Activated CD4-positive, alpha-beta memory T cell treated with anti-CD3 and anti-CD28 coated beads for 36 hours (primary cell): Measurements from ENCODE around the gene MED12L. TPM values are rescaled to one million over a fixed set of nuclear protein-coding genes. Genes with fewer than 3 reads are reported as not detected.

Experiments
- CTCF ChIA-PET: fragments of 350-600 bp; sonication (Branson Sonifier 250); formaldehyde crosslinking; loops from one replicate; lab custom pipeline; 2021; ENCODE audit warnings: antibody characterized with exemption, inconsistent platforms; lab: Charles Lee
- POLR2A ChIA-PET: fragments of 350-600 bp; sonication (Branson Sonifier 250); formaldehyde crosslinking; loops from one replicate; lab custom pipeline; 2021; ENCODE audit warnings: antibody characterized with exemption; lab: Charles Lee
- DNase-seq: peaks from one replicate; pipeline ENCODE4 v3.0.0-alpha.2; 2020
- H3K27ac Mint-ChIP-seq: one replicate; pipeline ENCODE4 v1.8.0; 2021; ENCODE audit warnings: mixed read lengths
- H3K27me3 Mint-ChIP-seq: one replicate; pipeline ENCODE4 v1.8.0; 2021; ENCODE audit warnings: mixed read lengths
- H3K36me3 Mint-ChIP-seq: one replicate; pipeline ENCODE4 v1.8.0; 2021; ENCODE audit warnings: mixed read lengths
- H3K4me1 Mint-ChIP-seq: one replicate; pipeline ENCODE4 v1.8.0; 2021; ENCODE audit warnings: low read depth, mixed read lengths
- H3K4me3 Mint-ChIP-seq: one replicate; pipeline ENCODE4 v1.8.0; 2021; ENCODE audit warnings: mild to moderate bottlenecking, mixed read lengths
- H3K9me3 Mint-ChIP-seq: one replicate; pipeline ENCODE4 v1.8.0; 2021; ENCODE audit warnings: mixed read lengths
- intact Hi-C: fragments of 100-400 bp; cut with micrococcal nuclease; formaldehyde crosslinking; loops from one replicate; pipeline ENCODE4 v1.15.1; 2023
- total RNA-seq, 2 experiments: library from RNA; stranded (reverse); gene quantifications; one replicate each; pipeline ENCODE4 v1.2.3, GENCODE V29; 2021

MED12L gene
- total RNA-seq, 2 experiments from 2014 or later: 1.5 TPM

- peaks cover 19% of the 10 kb centered on the region for H3K4me1 Mint-ChIP-seq
- no peak overlapping the region for H3K4me3 Mint-ChIP-seq
- CTCF ChIA-PET: interaction anchor here (1.4 to 3.1 kb wide), 2 partner anchors 15 to 38 kb away, joined by 6 to 15 read pairs; no protein-coding TSS in a partner anchor
- no peak overlapping the region for H3K27ac Mint-ChIP-seq
- no peaks in the 10 kb centered on the region for H3K9me3 Mint-ChIP-seq
- no peaks in the 10 kb centered on the region for H3K36me3 Mint-ChIP-seq
- POLR2A ChIA-PET: no interaction called here
- DNase-seq: no peak
- intact Hi-C loops: no loop called here
- no peaks in the 10 kb centered on the region for H3K27me3 Mint-ChIP-seq
Observed at GRCh38 chr3:151265866-151266265, 180.4 kb downstream of the MED12L start.

GRCh38 chr3:151267066-151267465, 181.6 kb downstream of the MED12L start:
- POLR2A ChIA-PET: no interaction called here
- CTCF ChIA-PET: interaction anchor here (1.3 to 3.1 kb wide), 5 partner anchors 9 to 39 kb away, joined by 4 to 15 read pairs (median 5); no protein-coding TSS in a partner anchor
- H3K4me3 Mint-ChIP-seq: no peak overlapping the region
- peaks cover 19% of the 10 kb centered on the region for H3K4me1 Mint-ChIP-seq
- intact Hi-C loops: no loop called here
- DNase-seq: no peak
- H3K27ac Mint-ChIP-seq: no peak overlapping the region
- no peaks in the 10 kb centered on the region for H3K27me3 Mint-ChIP-seq
- no peaks in the 10 kb centered on the region for H3K36me3 Mint-ChIP-seq
- no peaks in the 10 kb centered on the region for H3K9me3 Mint-ChIP-seq

DNA sequence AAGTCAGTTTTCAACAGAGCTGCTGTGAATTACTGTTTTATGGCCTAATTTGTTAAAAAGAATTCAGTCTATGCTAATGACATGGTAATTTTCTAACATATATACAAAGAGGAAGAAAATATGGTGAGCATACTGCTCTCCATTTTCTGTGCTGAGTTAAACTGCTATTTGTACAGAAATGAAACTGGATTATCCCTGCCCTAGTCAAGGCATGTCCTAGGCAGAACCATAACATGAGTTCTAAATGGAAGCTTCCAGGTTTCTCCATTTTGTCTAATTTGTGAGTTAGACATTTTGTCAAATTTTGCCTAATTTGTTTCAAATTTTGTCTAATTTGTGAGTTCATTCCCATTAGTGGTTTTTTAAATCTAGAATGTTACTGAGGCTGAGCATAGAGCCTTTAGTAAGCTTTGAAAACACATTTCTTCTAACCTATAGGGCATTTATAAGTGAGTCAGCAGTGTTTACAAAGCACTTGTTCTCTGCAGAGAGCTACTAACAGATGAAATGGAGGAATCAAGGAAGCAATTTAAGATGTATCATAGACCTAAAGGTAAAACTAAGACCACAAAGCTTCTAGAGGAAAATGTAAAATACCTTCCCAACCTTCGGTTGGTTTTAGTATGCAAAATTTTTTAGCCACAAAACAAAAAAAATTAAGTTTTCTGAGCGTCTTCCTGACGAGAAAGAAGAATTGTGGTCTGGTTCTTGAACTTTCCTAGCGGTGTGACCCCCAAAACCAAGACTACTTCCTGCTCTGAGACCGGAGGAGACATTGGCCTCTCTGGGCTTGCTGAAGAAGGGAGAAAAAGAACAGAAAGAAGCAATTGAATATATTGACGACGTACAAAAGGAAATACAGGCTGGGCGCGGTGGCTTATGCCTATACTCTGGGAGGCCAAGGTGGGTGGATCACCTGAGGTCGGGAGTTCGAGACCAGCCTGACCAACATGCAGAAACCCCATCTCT, 183.1 kb downstream of the MED12L start:
- POLR2A ChIA-PET: interaction anchor here (0.9 to 1.3 kb wide), 3 partner anchors 34 to 48 kb away, joined by 3 read pairs; partner anchors contain the start of gene GPR87
- Mint-ChIP-seq H3K27ac (peak overlapping the region; percentile 68), H3K4me1 (peaks cover 20% of the 10 kb centered on the region), H3K27me3 (no peaks in the 10 kb centered on the region), H3K9me3 (no peaks in the 10 kb centered on the region), H3K4me3 (peak overlapping the region; percentile 55), H3K36me3 (no peaks in the 10 kb centered on the region)
- CTCF ChIA-PET: interaction anchor here (0.7 to 3.1 kb wide), 9 partner anchors 7 to 571 kb away, joined by 3 to 15 read pairs (median 4); no protein-coding TSS in a partner anchor
- intact Hi-C loops: loop anchor here (1.0 to 2.0 kb wide), 2 partner anchors 8 to 42 kb away; no protein-coding TSS in a partner anchor
- DNase-seq: peak; percentile 58

- no peak for DNase-seq
- Mint-ChIP-seq H3K27me3 (no peaks in the 10 kb centered on the region), H3K9me3 (no peaks in the 10 kb centered on the region), H3K36me3 (no peaks in the 10 kb centered on the region), H3K27ac (no peak overlapping the region), H3K4me3 (no peak overlapping the region), H3K4me1 (peaks cover 22% of the 10 kb centered on the region)
- intact Hi-C loops: loop anchor here (2.0 kb wide), 1 partner anchor 43 kb away; no protein-coding TSS in a partner anchor
- ChIA-PET POLR2A (no interaction called here), CTCF (no interaction called here)
Observed at GRCh38 chr3:151269631-151270030, 184.2 kb downstream of the MED12L start.

GRCh38 chr3:151275091-151275490, 189.6 kb downstream of the MED12L start:
- Mint-ChIP-seq H3K27ac (no peak overlapping the region), H3K4me1 (peaks cover 42% of the 10 kb centered on the region), H3K4me3 (no peak overlapping the region), H3K27me3 (no peaks in the 10 kb centered on the region), H3K9me3 (no peaks in the 10 kb centered on the region), H3K36me3 (no peaks in the 10 kb centered on the region)
- intact Hi-C loops: no loop called here
- DNase-seq: no peak
- ChIA-PET CTCF (interaction anchor here (1.6 to 9.6 kb wide), 3 partner anchors 7 to 105 kb away, joined by 5 to 157 read pairs (median 25); no protein-coding TSS in a partner anchor), POLR2A (interaction anchor here (0.7 kb wide), 1 partner anchor 44 kb away, joined by 3 read pairs; no protein-coding TSS in a partner anchor)

DNA sequence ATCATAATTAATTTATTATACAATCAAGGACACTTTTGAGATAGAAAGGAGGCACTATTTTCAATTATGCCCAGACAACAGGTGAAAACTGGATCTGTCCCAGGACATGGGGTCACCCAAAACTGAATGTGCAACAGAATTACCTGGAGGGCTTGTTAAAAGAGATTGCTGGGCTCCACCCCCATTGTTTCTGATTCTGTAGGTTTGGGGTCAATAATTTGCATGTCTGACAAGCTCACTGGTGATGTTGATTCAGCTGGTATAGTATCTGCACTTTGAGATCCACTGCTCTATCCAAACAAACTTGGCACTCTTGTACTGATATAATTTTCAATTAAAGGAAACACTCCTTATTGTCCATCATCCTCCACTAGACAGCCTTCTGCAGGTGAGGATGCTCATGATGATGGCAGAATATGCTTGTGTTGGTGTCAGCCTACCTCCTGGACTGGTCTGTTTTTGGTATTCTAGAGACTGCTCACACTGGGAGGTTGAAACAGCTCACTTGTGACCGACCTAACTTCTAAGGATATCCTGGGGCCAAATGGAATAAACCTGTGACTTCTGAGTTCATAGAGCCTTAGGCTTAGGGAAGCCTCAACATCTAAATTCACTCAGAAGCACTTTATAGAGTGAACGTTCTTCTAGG, 190.7 kb downstream of the MED12L start:
- intact Hi-C loops: loop anchor here (1.0 kb wide), 1 partner anchor 8 kb away; no protein-coding TSS in a partner anchor
- Mint-ChIP-seq H3K36me3 (no peaks in the 10 kb centered on the region), H3K4me1 (peaks cover 38% of the 10 kb centered on the region), H3K27ac (peak overlapping the region; percentile 84), H3K4me3 (no peak overlapping the region), H3K27me3 (no peaks in the 10 kb centered on the region), H3K9me3 (no peaks in the 10 kb centered on the region)
- CTCF ChIA-PET: interaction anchor here (0.6 to 9.6 kb wide), 5 partner anchors 8 to 106 kb away, joined by 3 to 157 read pairs (median 5); no protein-coding TSS in a partner anchor
- no peak for DNase-seq
- POLR2A ChIA-PET: no interaction called here

DNA sequence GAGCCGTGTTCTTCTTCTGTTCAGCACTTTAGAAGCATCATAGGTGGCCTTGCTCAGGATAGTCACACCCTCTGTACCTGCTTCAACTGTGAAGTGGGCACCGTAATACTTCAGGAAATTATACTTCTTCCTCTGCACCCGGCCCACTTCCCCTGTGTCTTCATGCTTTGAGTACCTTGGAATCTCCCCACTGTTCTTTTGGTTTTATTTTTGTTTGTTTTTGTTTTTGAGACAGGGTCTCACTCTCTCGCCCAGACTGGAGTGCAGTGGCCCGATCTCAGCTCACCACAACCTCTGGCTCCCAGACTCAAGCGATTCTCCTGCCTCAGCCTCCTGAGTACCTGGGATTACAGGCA, 191.2 kb downstream of the MED12L start:
- Mint-ChIP-seq H3K27me3 (no peaks in the 10 kb centered on the region), H3K9me3 (no peaks in the 10 kb centered on the region), H3K4me3 (peak overlapping the region; percentile 53), H3K27ac (peak overlapping the region; percentile 84), H3K36me3 (no peaks in the 10 kb centered on the region), H3K4me1 (peaks cover 38% of the 10 kb centered on the region)
- intact Hi-C loops: loop anchor here (1.0 kb wide), 1 partner anchor 8 kb away; no protein-coding TSS in a partner anchor
- DNase-seq: peak; percentile 55
- CTCF ChIA-PET: interaction anchor here (1.5 to 9.6 kb wide), 4 partner anchors 9 to 107 kb away, joined by 3 to 157 read pairs (median 15); no protein-coding TSS in a partner anchor
- POLR2A ChIA-PET: no interaction called here

- Mint-ChIP-seq H3K4me1 (peaks cover 48% of the 10 kb centered on the region), H3K27me3 (no peaks in the 10 kb centered on the region), H3K9me3 (no peaks in the 10 kb centered on the region), H3K36me3 (no peaks in the 10 kb centered on the region), H3K27ac (peak within 1 kb of the TSS; percentile 59), H3K4me3 (peak within 1 kb of the TSS; percentile 34)
- intact Hi-C loops: loop anchor here (1.0 kb wide), 2 partner anchors 27 to 51 kb away; no protein-coding TSS in a partner anchor
- DNase-seq: no peak
- ChIA-PET POLR2A (interaction anchor here (1.1 to 1.3 kb wide), 2 partner anchors 48 to 76 kb away, joined by 3 to 8 read pairs; no protein-coding TSS in a partner anchor), CTCF (interaction anchor here (0.9 to 9.6 kb wide), 11 partner anchors 10 to 641 kb away, joined by 3 to 157 read pairs (median 4); no protein-coding TSS in a partner anchor)
Observed at GRCh38 chr3:151278230-151278629, 192.8 kb downstream of the MED12L start, which contains the start of gene P2RY14. Gene P2RY14, minus strand, starts transcription at chr3:151278542. Its CDS starts 64,226 bp downstream, at chr3:151214316.

DNA sequence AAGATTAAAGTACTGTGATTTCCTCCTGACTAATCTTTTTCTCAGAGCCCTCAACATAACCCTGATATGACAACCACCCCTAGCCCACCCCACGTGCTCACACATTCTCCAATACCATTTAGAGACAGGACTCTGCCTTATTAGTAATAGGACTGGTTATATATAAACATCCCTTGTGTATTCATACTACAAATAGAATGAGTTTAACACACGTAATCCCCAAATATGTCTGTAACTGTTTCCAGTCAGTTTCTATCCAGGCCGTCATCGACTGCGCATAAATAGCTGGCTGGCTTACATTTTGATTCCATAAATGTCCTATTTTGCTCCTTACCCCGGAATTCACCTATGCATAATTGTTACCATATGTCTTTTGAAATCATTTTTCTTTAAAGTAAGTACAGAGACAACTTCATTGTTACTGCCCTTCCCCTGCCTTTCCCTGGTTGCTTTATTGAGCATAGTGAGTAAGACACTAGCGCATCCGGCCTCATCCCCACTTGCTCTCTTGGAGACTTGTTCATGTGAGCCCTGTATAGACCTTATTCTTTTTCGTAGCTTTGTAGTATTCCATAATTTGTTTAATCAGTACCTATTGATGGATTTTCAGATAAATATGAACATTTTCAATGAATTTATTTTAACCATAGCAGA, 196.3 kb downstream of the MED12L start:
- no peaks in the 10 kb centered on the region for H3K36me3 Mint-ChIP-seq
- H3K4me3 Mint-ChIP-seq: no peak overlapping the region
- ChIA-PET POLR2A (no interaction called here), CTCF (interaction anchor here (0.7 to 9.6 kb wide), 20 partner anchors 10 to 557 kb away, joined by 3 to 157 read pairs (median 4); partner anchors contain the start of gene MED12L)
- H3K27ac Mint-ChIP-seq: no peak overlapping the region
- no peak for DNase-seq
- intact Hi-C loops: loop anchor here (2.0 to 10.0 kb wide), 3 partner anchors 47 to 737 kb away; partner anchors contain the start of genes EIF2A, P2RY13 and SERP1
- peaks cover 37% of the 10 kb centered on the region for H3K4me1 Mint-ChIP-seq
- no peaks in the 10 kb centered on the region for H3K9me3 Mint-ChIP-seq
- H3K27me3 Mint-ChIP-seq: no peaks in the 10 kb centered on the region

- Mint-ChIP-seq H3K4me1 (peaks cover 32% of the 10 kb centered on the region), H3K36me3 (no peaks in the 10 kb centered on the region), H3K27ac (peak overlapping the region; percentile 62), H3K9me3 (no peaks in the 10 kb centered on the region), H3K4me3 (no peak overlapping the region), H3K27me3 (no peaks in the 10 kb centered on the region)
- ChIA-PET CTCF (interaction anchor here (0.6 to 9.6 kb wide), 26 partner anchors 9 to 554 kb away, joined by 3 to 157 read pairs (median 4); partner anchors contain the start of genes GPR171 and MED12L), POLR2A (no interaction called here)
- intact Hi-C loops: loop anchor here (1.0 to 10.0 kb wide), 7 partner anchors 33 to 738 kb away; partner anchors contain the start of genes EIF2A, GPR87, P2RY13 and SERP1
- DNase-seq: no peak
Observed at GRCh38 chr3:151282921-151283320, 197.5 kb downstream of the MED12L start.
